Measurements from ENCODE around the gene POMGNT1.

GRCh38 chr1:46191033-46191701, 7.1 kb downstream of the POMGNT1 start:
- TF ChIP-seq EZH2phosphoT487 (IDR thresholded peaks at IDR 0.05; ENCODE audit: borderline replicate concordance) (no peak), CTCF (conservative IDR thresholded peaks at IDR 0.05; ENCODE audit: low read length) (no peak)

All from Loucy (cell line).